CD14-positive monocyte (primary cell): ENCODE results near the gene ITPKA. TPM values are rescaled to one million over a fixed set of nuclear protein-coding genes. Genes with fewer than 3 reads are reported as not detected.
"Not testable (repeated sequence)": the region's sequence is repeated elsewhere in the genome, so short reads cannot be mapped to it uniquely, and the experiment has no call there.

ENCODE experiments used
- DNase-seq, 3 donors: peaks; one replicate each; pipeline ENCODE4 v3.0.0-alpha.2; 2011 to 2022
- H2AFZ ChIP-seq: 2 replicates; pipeline ENCODE4 v1.6.0; 2012; ENCODE audit warnings: mild to moderate bottlenecking, low read depth, low read length, inconsistent platforms; ENCODE audit not compliant: insufficient read depth, poor library complexity, severe bottlenecking
- H3K27ac ChIP-seq, 2 donors: 1 replicate in 1 of 2; 2 replicates in 1 of 2; pipeline ENCODE4 v1.5.1; 2012 to 2013; ENCODE audit warnings: low read length in 2 of 2, control low read depth in 1 of 2, inconsistent platforms in 1 of 2, low read depth in 1 of 2, mild to moderate bottlenecking in 1 of 2
- H3K27me3 ChIP-seq, 2 donors: one replicate each; pipeline versions ENCODE4 v1.6.0 to v1.6.1; 2011 to 2013; ENCODE audit warnings: low read length in 2 of 2; ENCODE audit not compliant: control insufficient read depth in 2 of 2, insufficient read depth in 2 of 2
- H3K36me3 ChIP-seq, 2 donors: replicated peaks in 1 of 2; 1 replicate in 1 of 2; 2 replicates in 1 of 2; pipeline versions ENCODE4 v1.5.1 to v1.6.1; 2012 to 2013; ENCODE audit warnings: low read length in 2 of 2, control low read depth in 1 of 2, inconsistent platforms in 1 of 2, mild to moderate bottlenecking in 1 of 2; ENCODE audit not compliant: insufficient read depth in 2 of 2, control insufficient read depth in 1 of 2
- H3K4me1 ChIP-seq, 2 donors: 1 replicate in 1 of 2; 2 replicates in 1 of 2; pipeline versions ENCODE4 v1.5.1 to v1.6.1; 2012 to 2013; ENCODE audit warnings: low read length in 2 of 2, control low read depth in 1 of 2, inconsistent platforms in 1 of 2, mild to moderate bottlenecking in 1 of 2, moderate library complexity in 1 of 2; ENCODE audit not compliant: insufficient read depth in 2 of 2, control insufficient read depth in 1 of 2
- H3K4me2 ChIP-seq: replicated peaks from 2 replicates; pipeline ENCODE3; 2012; ENCODE audit warnings: low read length, moderate library complexity, mild to moderate bottlenecking; ENCODE audit not compliant: poor library complexity, severe bottlenecking; ENCODE audit errors: extremely low read depth
- H3K4me3 ChIP-seq, 3 experiments: fragments of 200-600 bp in 1 of 3; sonication (generic) in 1 of 3; replicated peaks in 1 of 3; 1 replicate in 2 of 3; 2 replicates in 1 of 3; pipeline ENCODE4 v1.5.1; 2011 to 2013; ENCODE audit warnings: low read length in 3 of 3, mild to moderate bottlenecking in 3 of 3, control low read depth in 2 of 3, low read depth in 2 of 3, inconsistent platforms in 1 of 3, moderate library complexity in 1 of 3
- H3K79me2 ChIP-seq: 2 replicates; pipeline ENCODE4 v1.6.0; 2012; ENCODE audit warnings: mild to moderate bottlenecking, control low read depth, inconsistent platforms, low read length, moderate library complexity; ENCODE audit not compliant: insufficient read depth
- H3K9ac ChIP-seq: 2 replicates; pipeline ENCODE4 v1.6.0; 2017; ENCODE audit warnings: low read length, mild to moderate bottlenecking; ENCODE audit not compliant: insufficient read depth, poor library complexity, severe bottlenecking
- H3K9me3 ChIP-seq, 2 donors: replicated peaks in 1 of 2; 1 replicate in 1 of 2; 2 replicates in 1 of 2; pipeline versions ENCODE4 v1.5.1 to v1.6.1; 2012 to 2013; ENCODE audit warnings: low read length in 2 of 2, control low read depth in 1 of 2; ENCODE audit not compliant: control insufficient read depth in 1 of 2, insufficient read depth in 1 of 2
- H4K20me1 ChIP-seq: 2 replicates; pipeline ENCODE4 v1.6.0; 2012; ENCODE audit warnings: mild to moderate bottlenecking, low read length, control low read depth, moderate library complexity; ENCODE audit not compliant: insufficient read depth
- H3K27ac Mint-ChIP-seq, 7 donors: one replicate each; pipeline ENCODE4 v1.8.0; 2020; ENCODE audit warnings: mild to moderate bottlenecking in 7 of 7, mixed read lengths in 7 of 7, moderate library complexity in 6 of 7, inconsistent platforms in 2 of 7
- H3K27me3 Mint-ChIP-seq, 3 donors: one replicate each; pipeline ENCODE4 v1.8.0; 2021 to 2022; ENCODE audit warnings: low read depth in 3 of 3, mild to moderate bottlenecking in 3 of 3, mixed read lengths in 3 of 3, moderate library complexity in 3 of 3, inconsistent platforms in 1 of 3
- H3K36me3 Mint-ChIP-seq, 2 donors: one replicate each; pipeline ENCODE4 v1.8.0; 2020; ENCODE audit warnings: mixed read lengths in 2 of 2, inconsistent platforms in 1 of 2, mild to moderate bottlenecking in 1 of 2
- H3K4me1 Mint-ChIP-seq: one replicate; pipeline ENCODE4 v1.8.0; 2020; ENCODE audit warnings: mild to moderate bottlenecking, mixed read lengths
- H3K4me3 Mint-ChIP-seq, 2 donors: one replicate each; pipeline ENCODE4 v1.8.0; 2020; ENCODE audit warnings: mild to moderate bottlenecking in 2 of 2, mixed read lengths in 2 of 2, moderate library complexity in 1 of 2
- H3K9me3 Mint-ChIP-seq, 7 donors: one replicate each; pipeline ENCODE4 v1.8.0; 2020 to 2022; ENCODE audit warnings: mixed read lengths in 7 of 7, mild to moderate bottlenecking in 6 of 7, moderate library complexity in 6 of 7, inconsistent platforms in 2 of 7
- CTCF ChIP-seq: fragments of 200-600 bp; IDR thresholded peaks from one replicate; pipeline ENCODE4 v1.8.0; 2022; ENCODE audit warnings: antibody characterized with exemption, mild to moderate bottlenecking
- WGBS: methylation state at CpG from one replicate; pipeline ENCODE4 v1.1.5; 2013; ENCODE audit warnings: missing lambda C conversion rate; ENCODE audit not compliant: insufficient coverage; 5-methylcytosine and 5-hydroxymethylcytosine counted together
- intact Hi-C, 2 donors: fragments of 100-400 bp; cut with micrococcal nuclease; formaldehyde crosslinking; loops; one replicate each; pipeline versions ENCODE4 v1.15.0 to v1.15.1; 2023
- polyA plus RNA-seq, 3 donors: library from polyadenylated mRNA; depleted of rRNA in 1 of 3; unstranded in 2 of 3; stranded (reverse) in 1 of 3; fragments of 300-500 nt in 2 of 3; fragments of >200 nt in 1 of 3; fragmentation: Illumina TruSeq in 2 of 3; gene quantifications; 1 replicate in 2 of 3; 2 replicates in 1 of 3; pipeline ENCODE4 v1.2.3, GENCODE V29; 2012 to 2021

ITPKA gene
- polyA plus RNA-seq, 3 donors = 0.31 TPM; not detected in 2

GRCh38 chr15:41465822-41466421 is 27.8 kb upstream of the ITPKA start:
- peak; percentile 88 for TF ChIP-seq CTCF

GRCh38 chr15:41466711-41467110 is 27.0 kb upstream of the ITPKA start:
- no peak overlapping the region for H3K9ac ChIP-seq
- no CpG with 5 or more reads among the region's 3 CpGs for WGBS
- Mint-ChIP-seq H3K27me3 (peaks cover 0 to 1% (median 0%) of the 10 kb centered on the region in 3 donors), H3K27ac (no peak overlapping the region), H3K9me3 (no peaks in the 10 kb centered on the region), H3K36me3 (peaks cover 70 to 88% of the 10 kb centered on the region in 2 donors), H3K4me3 (no peak overlapping the region), H3K4me1 (peaks cover 8% of the 10 kb centered on the region)
- H3K79me2 ChIP-seq = no peaks in the 10 kb centered on the region
- no peaks in the 10 kb centered on the region for H3K27me3 ChIP-seq
- no peak overlapping the region for H3K4me3 ChIP-seq
- no peak for DNase-seq
- no peak overlapping the region for H3K4me2 ChIP-seq
- H3K36me3 ChIP-seq = peaks cover 59 to 88% of the 10 kb centered on the region in 2 donors
- H2AFZ ChIP-seq = no peak overlapping the region
- intact Hi-C loops = no loop called here
- no peak for TF ChIP-seq CTCF
- H4K20me1 ChIP-seq = no peaks in the 10 kb centered on the region
- H3K27ac ChIP-seq = no peak overlapping the region
- H3K4me1 ChIP-seq = peaks cover 4 to 5% of the 10 kb centered on the region in 2 donors
- no peaks in the 10 kb centered on the region for H3K9me3 ChIP-seq

More at GRCh38 chr15:41465822-41466421, 27.8 kb upstream of the ITPKA start:
- H3K4me3 ChIP-seq = no peak overlapping the region
- H3K36me3 ChIP-seq = peaks cover 51 to 80% of the 10 kb centered on the region in 2 donors
- WGBS = no CpG with 5 or more reads among the region's 8 CpGs
- no peak overlapping the region for H3K9ac ChIP-seq
- Mint-ChIP-seq H3K27me3 (peaks cover 0 to 1% (median 0%) of the 10 kb centered on the region in 3 donors), H3K9me3 (peaks cover 0 to 3% (median 0%) of the 10 kb centered on the region in 7 donors), H3K27ac (peak overlapping the region in 1 of 7 donors; percentile 18), H3K4me3 (no peak overlapping the region), H3K4me1 (peaks cover 8% of the 10 kb centered on the region), H3K36me3 (peaks cover 64 to 84% of the 10 kb centered on the region in 2 donors)
- no peak overlapping the region for H2AFZ ChIP-seq
- H3K79me2 ChIP-seq = no peaks in the 10 kb centered on the region
- no peaks in the 10 kb centered on the region for H4K20me1 ChIP-seq
- H3K4me1 ChIP-seq = peaks cover 4 to 5% of the 10 kb centered on the region in 2 donors
- no peak overlapping the region for H3K27ac ChIP-seq
- no peaks in the 10 kb centered on the region for H3K27me3 ChIP-seq
- peak in 2 of 3 donors; percentile 12 for DNase-seq
- no peaks in the 10 kb centered on the region for H3K9me3 ChIP-seq
- no peak overlapping the region for H3K4me2 ChIP-seq
- intact Hi-C loops = no loop called here

GRCh38 chr15:41469644-41470043 is 24.0 kb upstream of the ITPKA start:
- H3K27ac Mint-ChIP-seq = peak overlapping the region in 1 of 7 donors; percentile 10
- 100% methylated on average over 2 of the region's 6 CpGs for WGBS
- intact Hi-C loops, H3K4me3 Mint-ChIP-seq, H3K9me3 Mint-ChIP-seq, H3K27me3 Mint-ChIP-seq, H4K20me1 ChIP-seq, H3K4me1 ChIP-seq, H3K27me3 ChIP-seq, H3K9ac ChIP-seq, H3K9me3 ChIP-seq, H3K4me3 ChIP-seq, H3K4me2 ChIP-seq, H3K4me1 Mint-ChIP-seq, H3K79me2 ChIP-seq, H3K27ac ChIP-seq, H2AFZ ChIP-seq, DNase-seq: not testable (repeated sequence)
- H3K36me3 ChIP-seq = peaks cover 71 to 95% of the 10 kb centered on the region in 2 donors
- peaks cover 68 to 95% of the 10 kb centered on the region in 2 donors for H3K36me3 Mint-ChIP-seq
